Measurements from ENCODE around the gene TSSK6. TPM values are rescaled to one million over a fixed set of nuclear protein-coding genes. Genes with fewer than 3 reads are reported as not detected.

The TSSK6 gene
- total and polyA plus RNA-seq, 10 donors, result 1.7 to 5.6 (median 3.0) TPM

GRCh38 chr19:19491321-19492025 is 23.9 kb downstream of the TSSK6 start:
- no peak for TF ChIP-seq CTCF (IDR thresholded peaks at IDR 0.05 in 8 of 11, conservative IDR thresholded peaks at IDR 0.05 in 3 of 11)
- no peak for TF ChIP-seq POLR2AphosphoS5 (IDR thresholded peaks at IDR 0.05)
- TF ChIP-seq POLR2A (IDR thresholded peaks at IDR 0.05), result no peak
- H3K4me1 ChIP-seq, result peaks cover 41 to 73% (median 46%) of the 10 kb centered on the region in 6 donors
- 80 to 94% (median 86%) methylated on average over 14 to 15 of the region's 15 CpGs for WGBS, 5 donors
- H3K36me3 ChIP-seq, result peaks cover 0 to 67% (median 41%) of the 10 kb centered on the region in 6 donors
- DNase-seq, result no peak
- no peaks in the 10 kb centered on the region for H3K9me3 ChIP-seq
- H3K27me3 ChIP-seq (replicated peaks in 1 of 7), result no peaks in the 10 kb centered on the region
- intact Hi-C loops (cut with DNase I; ENCODE audit: low total_unique reads), result loop anchor here (5.0 kb wide), 1 partner anchor 124 kb away; no protein-coding TSS in a partner anchor
- no peak overlapping the region for H3K4me3 ChIP-seq
- H3K27ac ChIP-seq, result no peak overlapping the region

GRCh38 chr19:19490214-19490968 is 25.0 kb downstream of the TSSK6 start:
- 28 to 51% (median 35%) methylated on average over 13 to 20 of the region's 20 CpGs for WGBS, 5 donors
- intact Hi-C loops (cut with DNase I; ENCODE audit: low total_unique reads), result loop anchor here (5.0 kb wide), 1 partner anchor 123 kb away; no protein-coding TSS in a partner anchor
- H3K36me3 ChIP-seq, result peaks cover 0 to 67% (median 31%) of the 10 kb centered on the region in 6 donors
- H3K9me3 ChIP-seq, result no peaks in the 10 kb centered on the region
- peak overlapping the region in 1 of 8 donors; percentile 50 for H3K4me3 ChIP-seq
- TF ChIP-seq CTCF (IDR thresholded peaks at IDR 0.05 in 8 of 11, conservative IDR thresholded peaks at IDR 0.05 in 3 of 11) (peak; percentile 78 to 93 (median 91)), POLR2AphosphoS5 (IDR thresholded peaks at IDR 0.05) (peak in 2 of 3 donors; percentile 3 to 61), POLR2A (IDR thresholded peaks at IDR 0.05) (no peak)
- H3K4me1 ChIP-seq, result peaks cover 51 to 82% (median 57%) of the 10 kb centered on the region in 6 donors
- peak; percentile 90 for DNase-seq
- no peaks in the 10 kb centered on the region for H3K27me3 ChIP-seq (replicated peaks in 1 of 7)
- H3K27ac ChIP-seq, result peak overlapping the region; percentile 76 to 88 (median 84)

GRCh38 chr19:19489804-19490204 is 25.5 kb downstream of the TSSK6 start:
- H3K36me3 ChIP-seq, result peaks cover 0 to 61% (median 26%) of the 10 kb centered on the region in 6 donors
- peak overlapping the region in 1 of 8 donors; percentile 50 for H3K4me3 ChIP-seq
- peaks cover 56 to 86% (median 63%) of the 10 kb centered on the region in 6 donors for H3K4me1 ChIP-seq
- peak overlapping the region; percentile 76 to 88 (median 84) for H3K27ac ChIP-seq
- H3K27me3 ChIP-seq (replicated peaks in 1 of 7), result no peaks in the 10 kb centered on the region
- DNase-seq, result no peak
- TF ChIP-seq CTCF (IDR thresholded peaks at IDR 0.05 in 8 of 11, conservative IDR thresholded peaks at IDR 0.05 in 3 of 11), result no peak
- TF ChIP-seq POLR2AphosphoS5 (IDR thresholded peaks at IDR 0.05), result no peak
- TF ChIP-seq POLR2A (IDR thresholded peaks at IDR 0.05), result no peak
- no peaks in the 10 kb centered on the region for H3K9me3 ChIP-seq
- 77 to 91% (median 78%) methylated on average over 5 to 9 of the region's 9 CpGs for WGBS, 5 donors
- intact Hi-C loops (cut with DNase I; ENCODE audit: low total_unique reads), result loop anchor here (5.0 to 10.0 kb wide), 2 partner anchors 85 to 123 kb away; partner anchors contain the start of gene GATAD2A

Data from spleen (tissue), 11 donors.